ENCODE data around the gene SDK2. TPM values are rescaled to one million over a fixed set of nuclear protein-coding genes. Genes with fewer than 3 reads are reported as not detected.
A peak's percentile ranks its signal among the peaks of the same experiment; 100 is the strongest.

The SDK2 gene
- total RNA-seq, 2 donors from 2014 or later = 1.5 to 5.6 TPM

- H3K9me3 ChIP-seq = peaks cover 0 to 6% of the 10 kb centered on the region in 2 donors
- no peak overlapping the region for H3K27ac ChIP-seq
- H3K4me1 ChIP-seq = no peaks in the 10 kb centered on the region
- no peak for DNase-seq (ENCODE audit: low spot score)
- TF ChIP-seq, protein P1, sequence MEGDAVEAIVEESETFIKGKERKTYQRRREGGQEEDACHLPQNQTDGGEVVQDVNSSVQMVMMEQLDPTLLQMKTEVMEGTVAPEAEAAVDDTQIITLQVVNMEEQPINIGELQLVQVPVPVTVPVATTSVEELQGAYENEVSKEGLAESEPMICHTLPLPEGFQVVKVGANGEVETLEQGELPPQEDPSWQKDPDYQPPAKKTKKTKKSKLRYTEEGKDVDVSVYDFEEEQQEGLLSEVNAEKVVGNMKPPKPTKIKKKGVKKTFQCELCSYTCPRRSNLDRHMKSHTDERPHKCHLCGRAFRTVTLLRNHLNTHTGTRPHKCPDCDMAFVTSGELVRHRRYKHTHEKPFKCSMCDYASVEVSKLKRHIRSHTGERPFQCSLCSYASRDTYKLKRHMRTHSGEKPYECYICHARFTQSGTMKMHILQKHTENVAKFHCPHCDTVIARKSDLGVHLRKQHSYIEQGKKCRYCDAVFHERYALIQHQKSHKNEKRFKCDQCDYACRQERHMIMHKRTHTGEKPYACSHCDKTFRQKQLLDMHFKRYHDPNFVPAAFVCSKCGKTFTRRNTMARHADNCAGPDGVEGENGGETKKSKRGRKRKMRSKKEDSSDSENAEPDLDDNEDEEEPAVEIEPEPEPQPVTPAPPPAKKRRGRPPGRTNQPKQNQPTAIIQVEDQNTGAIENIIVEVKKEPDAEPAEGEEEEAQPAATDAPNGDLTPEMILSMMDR (IDR thresholded peaks at IDR 0.05) = no peak
- no peak overlapping the region for H3K4me3 ChIP-seq
- no peaks in the 10 kb centered on the region for H3K36me3 ChIP-seq
- H3K27me3 ChIP-seq = no peaks in the 10 kb centered on the region
These were observed 14.7 kb upstream of the SDK2 start for GRCh38 chr17:73658821-73659515.

DNA sequence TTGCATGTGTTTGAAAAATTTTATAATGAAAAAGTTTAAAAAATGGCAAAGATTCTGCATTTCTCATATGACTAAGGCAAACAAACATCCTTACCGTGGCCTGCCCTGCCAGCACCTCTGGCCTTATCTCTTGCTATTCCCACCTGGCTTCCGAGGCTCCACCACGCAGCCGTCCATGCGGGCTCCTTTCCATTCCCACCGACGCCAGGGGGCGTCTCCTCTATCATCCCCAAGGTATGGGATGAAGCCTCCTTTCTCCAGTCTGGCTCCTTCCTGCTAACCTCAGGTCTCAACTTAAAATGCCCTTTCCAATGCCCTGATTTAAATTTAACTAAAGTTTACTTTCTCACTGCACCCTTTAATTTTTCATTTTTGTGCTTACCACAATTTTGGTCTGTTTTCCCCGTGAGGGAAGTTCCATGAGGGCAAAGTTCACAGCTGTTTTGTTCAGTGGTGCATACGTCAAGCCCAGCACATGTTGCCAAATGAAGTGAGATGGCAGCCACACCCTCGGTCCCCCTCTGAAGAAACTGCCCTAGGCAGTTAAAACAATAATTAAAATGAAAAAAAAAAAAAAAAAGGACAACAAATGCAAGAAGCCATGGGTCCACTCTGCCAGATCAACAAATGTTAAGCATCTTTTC is 13.3 kb upstream of the SDK2 start:
- no peaks in the 10 kb centered on the region for H3K4me1 ChIP-seq
- no peak for DNase-seq (ENCODE audit: low spot score)
- no peak overlapping the region for H3K4me3 ChIP-seq
- TF ChIP-seq, protein P1 (IDR thresholded peaks at IDR 0.05) = peak in 1 of 2 donors; percentile 64
- no peaks in the 10 kb centered on the region for H3K36me3 ChIP-seq
- H3K27ac ChIP-seq = no peak overlapping the region
- peaks cover 0 to 13% of the 10 kb centered on the region in 2 donors for H3K9me3 ChIP-seq
- no peaks in the 10 kb centered on the region for H3K27me3 ChIP-seq

GRCh38 chr17:73654241-73654640 is 10.0 kb upstream of the SDK2 start:
- H3K9me3 ChIP-seq = peaks cover 0 to 13% of the 10 kb centered on the region in 2 donors
- H3K27ac ChIP-seq = no peak overlapping the region
- no peaks in the 10 kb centered on the region for H3K36me3 ChIP-seq
- no peak overlapping the region for H3K4me3 ChIP-seq
- TF ChIP-seq, protein P1 (IDR thresholded peaks at IDR 0.05) = no peak
- DNase-seq (ENCODE audit: low spot score) = peak; percentile 38
- H3K4me1 ChIP-seq = no peaks in the 10 kb centered on the region
- no peaks in the 10 kb centered on the region for H3K27me3 ChIP-seq

- TF ChIP-seq, protein P1 (IDR thresholded peaks at IDR 0.05) = no peak
- DNase-seq (ENCODE audit: low spot score) = no peak
- Histone ChIP-seq H3K4me3 (no peak overlapping the region), H3K27ac (no peak overlapping the region), H3K36me3 (no peaks in the 10 kb centered on the region), H3K27me3 (no peaks in the 10 kb centered on the region), H3K4me1 (no peaks in the 10 kb centered on the region), H3K9me3 (peaks cover 0 to 13% of the 10 kb centered on the region in 2 donors)
These were observed 9.6 kb upstream of the SDK2 start for GRCh38 chr17:73653810-73654209.

DNA sequence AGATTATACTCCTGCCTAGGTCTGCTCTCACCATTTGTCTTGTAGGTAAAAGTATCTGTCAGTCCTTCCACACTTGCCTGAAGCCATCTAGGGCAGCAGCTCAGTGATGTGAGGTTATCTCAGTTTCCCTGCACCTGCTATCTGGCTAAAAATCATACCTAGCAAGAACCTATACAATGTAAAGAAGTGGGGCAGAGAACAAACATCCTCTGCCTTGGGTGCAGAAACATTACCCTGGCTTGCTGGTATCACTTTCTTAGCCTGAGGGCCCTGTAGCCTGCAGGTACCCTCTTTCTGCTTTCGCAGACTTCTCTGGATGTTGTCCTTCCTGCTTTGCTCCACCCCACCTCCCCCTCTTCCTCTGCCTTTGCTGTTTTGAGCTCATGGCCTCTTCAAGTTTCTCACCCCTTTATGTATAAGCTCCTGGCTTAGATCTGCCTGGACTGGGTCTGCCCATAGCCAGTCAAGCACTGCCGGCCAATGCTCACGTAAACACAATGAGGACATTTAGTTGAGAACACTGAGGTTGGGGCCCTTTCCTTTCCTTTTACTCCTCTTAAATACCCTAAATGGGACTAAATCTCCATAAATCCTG is 8.7 kb upstream of the SDK2 start:
- H3K4me1 ChIP-seq = no peaks in the 10 kb centered on the region
- TF ChIP-seq, protein P1 (IDR thresholded peaks at IDR 0.05) = no peak
- peaks cover 0 to 13% of the 10 kb centered on the region in 2 donors for H3K9me3 ChIP-seq
- DNase-seq (ENCODE audit: low spot score) = peak; percentile 16
- no peak overlapping the region for H3K27ac ChIP-seq
- H3K27me3 ChIP-seq = no peaks in the 10 kb centered on the region
- no peak overlapping the region for H3K4me3 ChIP-seq
- H3K36me3 ChIP-seq = no peaks in the 10 kb centered on the region

Data from right atrium auricular region (tissue), 2 donors.